Measurements from ENCODE around the gene FBN1. TPM values are rescaled to one million over a fixed set of nuclear protein-coding genes. Genes with fewer than 3 reads are reported as not detected.

Gene FBN1
- polyA plus RNA-seq, 3 donors, result 11.6 to 85.4 (median 55.2) TPM

- WGBS, 3 donors, result 71 to 82% (median 72%) methylated on average over 3 of the region's 3 CpGs
- H3K27ac ChIP-seq (ENCODE audit: low read depth, low read length), result no peak overlapping the region
Observed at GRCh38 chr15:48384616-48385015, 260.9 kb downstream of the FBN1 start.

DNA sequence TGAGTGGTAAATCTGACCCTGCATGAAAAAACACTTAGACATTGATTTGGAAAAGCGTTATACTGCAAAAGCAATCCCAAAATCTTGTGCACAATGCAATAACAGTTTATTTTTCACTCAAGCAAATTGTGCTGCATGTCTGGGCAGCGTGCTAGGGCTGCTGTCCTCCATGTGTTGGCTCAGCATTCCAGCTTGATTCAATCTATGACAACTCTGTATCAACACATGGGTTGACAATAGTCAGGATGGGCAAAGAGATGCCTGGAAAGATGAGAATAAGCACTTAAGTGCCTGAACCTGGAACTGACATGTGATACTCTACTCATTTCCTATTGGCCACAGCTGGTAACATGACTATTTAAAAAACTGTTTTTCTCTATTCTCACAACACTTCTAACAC is 262.5 kb downstream of the FBN1 start:
- no peak overlapping the region for H3K27ac ChIP-seq (ENCODE audit: low read depth, low read length)
- WGBS, 3 donors, result 70 to 93% (median 91%) methylated on average over 2 of the region's 2 CpGs

DNA sequence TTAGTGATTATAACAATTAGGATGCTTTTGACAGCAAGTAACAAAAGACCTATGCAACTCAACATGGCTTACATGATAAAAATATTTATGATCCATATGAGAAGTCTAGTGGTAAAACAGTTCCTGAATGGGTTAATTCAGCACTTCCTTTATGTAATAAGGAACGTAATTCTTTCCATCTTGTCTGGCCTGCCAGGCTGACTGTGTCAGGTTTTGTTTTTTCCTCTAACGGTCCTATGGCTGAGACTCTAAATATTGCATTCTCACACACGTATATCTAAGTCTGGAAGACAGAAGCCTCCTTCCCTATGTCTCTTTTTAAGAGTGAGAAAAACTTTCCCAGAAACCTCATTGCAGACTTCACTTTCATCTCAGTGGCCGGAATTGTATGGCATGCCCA is 263.6 kb downstream of the FBN1 start:
- no peak overlapping the region for H3K27ac ChIP-seq (ENCODE audit: low read depth, low read length)
- 46 to 60% (median 55%) methylated on average over 4 of the region's 4 CpGs for WGBS, 3 donors

- no peak overlapping the region for H3K27ac ChIP-seq (ENCODE audit: low read depth, low read length)
- 80 to 86% (median 85%) methylated on average over 4 of the region's 4 CpGs for WGBS, 3 donors
Observed at GRCh38 chr15:48380198-48380597, 265.3 kb downstream of the FBN1 start.

GRCh38 chr15:48375767-48376166 is 269.7 kb downstream of the FBN1 start:
- 90 to 94% (median 92%) methylated on average over 2 of the region's 2 CpGs for WGBS, 3 donors
- H3K27ac ChIP-seq (ENCODE audit: low read depth, low read length), result no peak overlapping the region

DNA sequence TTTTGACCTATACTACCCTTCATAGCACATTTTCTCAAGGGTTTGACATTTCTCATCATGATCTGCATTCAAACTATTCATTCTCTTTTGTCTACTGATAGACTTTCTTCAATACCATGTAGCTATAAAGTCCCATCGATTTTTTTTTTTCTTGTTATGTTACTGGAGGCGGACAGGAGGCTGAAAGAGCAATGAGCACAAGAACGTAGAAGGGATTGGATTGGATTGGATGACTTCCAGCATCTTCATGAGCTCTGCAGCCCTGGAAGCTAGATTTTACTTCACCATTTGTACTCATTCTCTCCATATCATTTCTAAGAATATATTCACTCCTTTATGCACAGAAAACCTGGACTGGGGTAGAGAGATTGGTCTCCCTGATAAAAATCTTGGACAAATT is 271.0 kb downstream of the FBN1 start:
- WGBS, 3 donors, result 63 to 75% (median 65%) methylated on average over 3 of the region's 3 CpGs

GRCh38 chr15:48373821-48374451 is 271.6 kb downstream of the FBN1 start:
- WGBS, 3 donors, result 57 to 79% (median 70%) methylated on average over 10 of the region's 10 CpGs
- H3K27ac ChIP-seq (ENCODE audit: low read depth, low read length), result no peak overlapping the region

More for the DNA sequence above, 271.0 kb downstream of the FBN1 start:
- H3K27ac ChIP-seq (ENCODE audit: low read depth, low read length), result no peak overlapping the region

DNA sequence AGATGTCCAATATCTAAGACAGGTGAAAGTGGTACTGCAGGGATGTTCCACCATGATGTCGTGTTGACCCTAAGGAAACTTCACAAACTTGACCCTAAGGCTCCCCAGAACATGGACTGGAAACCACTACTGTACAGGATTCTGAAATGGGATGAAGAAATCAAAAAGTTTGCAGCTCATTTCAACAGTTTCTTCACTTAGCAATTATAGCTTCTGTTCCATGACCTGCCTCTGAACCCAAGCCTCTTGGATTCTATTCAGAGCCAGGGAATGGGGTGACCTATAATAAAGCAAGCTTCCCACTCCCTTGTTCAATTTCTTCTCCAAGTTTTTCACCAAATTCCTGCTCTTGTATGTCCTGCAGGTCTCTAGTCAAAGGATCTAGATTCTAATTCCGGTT is 273.5 kb downstream of the FBN1 start:
- H3K27ac ChIP-seq (ENCODE audit: low read depth, low read length), result no peak overlapping the region
- WGBS, 3 donors, result 53 to 83% (median 61%) methylated on average over 2 of the region's 2 CpGs

DNA sequence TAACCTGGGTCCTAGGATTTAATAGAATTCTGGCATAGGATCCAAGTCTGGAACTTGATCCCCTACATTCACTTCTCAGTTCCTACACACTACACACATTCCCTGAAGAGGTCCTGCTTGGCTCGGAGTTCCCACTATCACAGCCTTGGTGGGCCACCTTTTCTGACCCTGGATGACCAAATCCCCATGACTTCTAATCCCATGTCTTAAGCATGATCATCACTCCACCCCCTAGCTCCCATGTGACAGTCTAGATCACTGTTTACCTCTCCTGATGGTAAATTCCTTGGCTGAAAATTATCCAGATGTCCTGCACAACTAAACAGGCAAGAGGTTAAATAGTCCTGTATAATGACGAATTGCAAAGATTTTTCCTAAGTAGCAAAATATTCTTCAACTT is 274.0 kb downstream of the FBN1 start:
- H3K27ac ChIP-seq (ENCODE audit: low read depth, low read length), result no peak overlapping the region
- 45 to 72% (median 60%) methylated on average over 2 of the region's 2 CpGs for WGBS, 3 donors

- no peak overlapping the region for H3K27ac ChIP-seq (ENCODE audit: low read depth, low read length)
- 77 to 84% (median 84%) methylated on average over 3 of the region's 3 CpGs for whole genome bisulfite sequencing, 3 donors
Observed at GRCh38 chr15:48370460-48370859, 275.0 kb downstream of the FBN1 start.

- 46 to 76% (median 56%) methylated on average over 3 of the region's 3 CpGs for WGBS, 3 donors
- no peak overlapping the region for H3K27ac ChIP-seq (ENCODE audit: low read depth, low read length)
Observed at GRCh38 chr15:48367483-48367882, 278.0 kb downstream of the FBN1 start.

DNA sequence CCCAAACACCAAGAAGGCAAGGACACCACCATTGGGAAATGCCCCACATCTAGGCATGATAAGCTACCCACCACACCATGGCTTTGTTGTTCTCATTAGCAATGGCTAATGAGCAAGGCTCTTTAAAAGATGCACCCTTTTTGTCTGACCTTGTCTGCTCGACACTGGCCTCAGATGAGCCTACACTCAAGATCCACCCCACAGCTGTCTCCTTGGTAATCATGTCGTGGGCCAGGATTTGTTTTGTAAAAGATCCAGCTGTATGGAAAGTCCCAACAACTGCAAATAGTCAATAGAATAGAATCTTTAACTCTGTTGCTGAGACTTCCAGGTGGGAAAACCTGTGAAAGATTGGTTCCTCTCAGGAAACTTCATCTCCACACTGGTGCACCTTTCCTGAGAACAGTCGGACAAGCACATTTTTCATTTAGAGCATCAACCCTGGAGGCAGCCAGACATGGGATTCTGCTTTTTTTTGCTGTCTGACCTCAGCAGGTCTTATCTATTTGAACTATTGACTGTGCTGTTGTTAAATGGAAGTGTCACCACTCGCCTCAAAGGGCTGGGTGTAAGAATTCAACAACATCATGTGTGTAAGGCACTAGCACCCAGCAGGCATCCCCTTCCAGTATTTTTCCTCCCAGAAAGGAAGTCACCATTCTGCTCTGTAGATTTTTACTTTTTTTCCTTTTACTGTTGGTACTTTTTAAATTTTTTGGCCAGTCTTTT is 278.8 kb downstream of the FBN1 start:
- WGBS, 3 donors, result 40 to 63% (median 59%) methylated on average over 4 of the region's 4 CpGs
- no peak overlapping the region for H3K27ac ChIP-seq (ENCODE audit: low read depth, low read length)

- WGBS, 3 donors, result 75 to 97% (median 96%) methylated on average over 1 of the region's 1 CpG
- no peak overlapping the region for H3K27ac ChIP-seq (ENCODE audit: low read depth, low read length)
Observed at GRCh38 chr15:48365575-48365974, 279.9 kb downstream of the FBN1 start.

- no peak overlapping the region for H3K27ac ChIP-seq (ENCODE audit: low read depth, low read length)
- 53 to 65% (median 59%) methylated on average over 5 of the region's 5 CpGs for WGBS, 3 donors
Observed at GRCh38 chr15:48363474-48363873, 282.0 kb downstream of the FBN1 start.

DNA sequence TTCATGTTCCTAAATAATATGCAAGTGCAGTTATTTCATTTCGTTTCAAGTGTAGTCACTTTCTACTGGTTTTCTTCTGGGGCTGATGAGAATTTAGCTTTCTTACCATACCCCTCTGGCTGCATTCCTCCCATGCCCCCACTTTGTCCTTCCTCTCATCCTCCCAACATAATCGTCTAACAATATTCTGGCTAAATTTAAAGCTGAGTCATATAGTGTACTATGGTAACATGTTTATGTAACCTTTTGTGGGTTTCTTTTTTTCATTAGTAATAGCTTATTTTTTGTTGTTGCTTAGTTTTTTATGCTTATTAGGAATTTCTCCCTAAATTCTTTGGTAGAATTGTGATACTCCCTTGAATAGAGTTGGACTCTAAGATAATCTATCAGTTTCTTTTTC is 283.8 kb downstream of the FBN1 start:
- 69 to 78% (median 70%) methylated on average over 2 of the region's 2 CpGs for WGBS, 3 donors
- no peak overlapping the region for H3K27ac ChIP-seq (ENCODE audit: low read depth, low read length)

- 72 to 87% (median 84%) methylated on average over 2 of the region's 2 CpGs for WGBS, 3 donors
- no peak overlapping the region for H3K27ac ChIP-seq (ENCODE audit: low read depth, low read length)
Observed at GRCh38 chr15:48360841-48361240, 284.7 kb downstream of the FBN1 start.

Measured in adipose tissue (tissue), 3 donors.